CD14-positive monocyte (primary cell): ENCODE data around the gene GRIK3. TPM values are rescaled to one million over a fixed set of nuclear protein-coding genes. Genes with fewer than 3 reads are reported as not detected.
A peak's percentile ranks its signal among the peaks of the same experiment; 100 is the strongest.

ENCODE experiments used
- DNase-seq, 3 donors: peaks; one replicate each; pipeline ENCODE4 v3.0.0-alpha.2; 2011 to 2022
- H2AFZ ChIP-seq: 2 replicates; pipeline ENCODE4 v1.6.0; 2012; ENCODE audit warnings: mild to moderate bottlenecking, low read depth, low read length, inconsistent platforms; ENCODE audit not compliant: insufficient read depth, poor library complexity, severe bottlenecking
- H3K27ac ChIP-seq, 2 donors: 1 replicate in 1 of 2; 2 replicates in 1 of 2; pipeline ENCODE4 v1.5.1; 2012 to 2013; ENCODE audit warnings: low read length in 2 of 2, control low read depth in 1 of 2, inconsistent platforms in 1 of 2, low read depth in 1 of 2, mild to moderate bottlenecking in 1 of 2
- H3K27me3 ChIP-seq, 2 donors: one replicate each; pipeline versions ENCODE4 v1.6.0 to v1.6.1; 2011 to 2013; ENCODE audit warnings: low read length in 2 of 2; ENCODE audit not compliant: control insufficient read depth in 2 of 2, insufficient read depth in 2 of 2
- H3K36me3 ChIP-seq, 2 donors: replicated peaks in 1 of 2; 1 replicate in 1 of 2; 2 replicates in 1 of 2; pipeline versions ENCODE4 v1.5.1 to v1.6.1; 2012 to 2013; ENCODE audit warnings: low read length in 2 of 2, control low read depth in 1 of 2, inconsistent platforms in 1 of 2, mild to moderate bottlenecking in 1 of 2; ENCODE audit not compliant: insufficient read depth in 2 of 2, control insufficient read depth in 1 of 2
- H3K4me1 ChIP-seq, 2 donors: 1 replicate in 1 of 2; 2 replicates in 1 of 2; pipeline versions ENCODE4 v1.5.1 to v1.6.1; 2012 to 2013; ENCODE audit warnings: low read length in 2 of 2, control low read depth in 1 of 2, inconsistent platforms in 1 of 2, mild to moderate bottlenecking in 1 of 2, moderate library complexity in 1 of 2; ENCODE audit not compliant: insufficient read depth in 2 of 2, control insufficient read depth in 1 of 2
- H3K4me2 ChIP-seq: replicated peaks from 2 replicates; pipeline ENCODE3; 2012; ENCODE audit warnings: low read length, moderate library complexity, mild to moderate bottlenecking; ENCODE audit not compliant: poor library complexity, severe bottlenecking; ENCODE audit errors: extremely low read depth
- H3K4me3 ChIP-seq, 3 experiments: fragments of 200-600 bp in 1 of 3; sonication (generic) in 1 of 3; replicated peaks in 1 of 3; 1 replicate in 2 of 3; 2 replicates in 1 of 3; pipeline ENCODE4 v1.5.1; 2011 to 2013; ENCODE audit warnings: low read length in 3 of 3, mild to moderate bottlenecking in 3 of 3, control low read depth in 2 of 3, low read depth in 2 of 3, inconsistent platforms in 1 of 3, moderate library complexity in 1 of 3
- H3K79me2 ChIP-seq: 2 replicates; pipeline ENCODE4 v1.6.0; 2012; ENCODE audit warnings: mild to moderate bottlenecking, control low read depth, inconsistent platforms, low read length, moderate library complexity; ENCODE audit not compliant: insufficient read depth
- H3K9ac ChIP-seq: 2 replicates; pipeline ENCODE4 v1.6.0; 2017; ENCODE audit warnings: low read length, mild to moderate bottlenecking; ENCODE audit not compliant: insufficient read depth, poor library complexity, severe bottlenecking
- H3K9me3 ChIP-seq, 2 donors: replicated peaks in 1 of 2; 1 replicate in 1 of 2; 2 replicates in 1 of 2; pipeline versions ENCODE4 v1.5.1 to v1.6.1; 2012 to 2013; ENCODE audit warnings: low read length in 2 of 2, control low read depth in 1 of 2; ENCODE audit not compliant: control insufficient read depth in 1 of 2, insufficient read depth in 1 of 2
- H4K20me1 ChIP-seq: 2 replicates; pipeline ENCODE4 v1.6.0; 2012; ENCODE audit warnings: mild to moderate bottlenecking, low read length, control low read depth, moderate library complexity; ENCODE audit not compliant: insufficient read depth
- H3K27ac Mint-ChIP-seq, 7 donors: one replicate each; pipeline ENCODE4 v1.8.0; 2020; ENCODE audit warnings: mild to moderate bottlenecking in 7 of 7, mixed read lengths in 7 of 7, moderate library complexity in 6 of 7, inconsistent platforms in 2 of 7
- H3K27me3 Mint-ChIP-seq, 3 donors: one replicate each; pipeline ENCODE4 v1.8.0; 2021 to 2022; ENCODE audit warnings: low read depth in 3 of 3, mild to moderate bottlenecking in 3 of 3, mixed read lengths in 3 of 3, moderate library complexity in 3 of 3, inconsistent platforms in 1 of 3
- H3K36me3 Mint-ChIP-seq, 2 donors: one replicate each; pipeline ENCODE4 v1.8.0; 2020; ENCODE audit warnings: mixed read lengths in 2 of 2, inconsistent platforms in 1 of 2, mild to moderate bottlenecking in 1 of 2
- H3K4me1 Mint-ChIP-seq: one replicate; pipeline ENCODE4 v1.8.0; 2020; ENCODE audit warnings: mild to moderate bottlenecking, mixed read lengths
- H3K4me3 Mint-ChIP-seq, 2 donors: one replicate each; pipeline ENCODE4 v1.8.0; 2020; ENCODE audit warnings: mild to moderate bottlenecking in 2 of 2, mixed read lengths in 2 of 2, moderate library complexity in 1 of 2
- H3K9me3 Mint-ChIP-seq, 7 donors: one replicate each; pipeline ENCODE4 v1.8.0; 2020 to 2022; ENCODE audit warnings: mixed read lengths in 7 of 7, mild to moderate bottlenecking in 6 of 7, moderate library complexity in 6 of 7, inconsistent platforms in 2 of 7
- WGBS: methylation state at CpG from one replicate; pipeline ENCODE4 v1.1.5; 2013; ENCODE audit warnings: missing lambda C conversion rate; ENCODE audit not compliant: insufficient coverage; 5-methylcytosine and 5-hydroxymethylcytosine counted together
- intact Hi-C, 2 donors: fragments of 100-400 bp; cut with micrococcal nuclease; formaldehyde crosslinking; loops; one replicate each; pipeline versions ENCODE4 v1.15.0 to v1.15.1; 2023
- polyA plus RNA-seq, 3 donors: library from polyadenylated mRNA; depleted of rRNA in 1 of 3; unstranded in 2 of 3; stranded (reverse) in 1 of 3; fragments of 300-500 nt in 2 of 3; fragments of >200 nt in 1 of 3; fragmentation: Illumina TruSeq in 2 of 3; gene quantifications; 1 replicate in 2 of 3; 2 replicates in 1 of 3; pipeline ENCODE4 v1.2.3, GENCODE V29; 2012 to 2021
- TF ChIP-seq, protein P1 (sequence below): fragments of 200-600 bp; IDR thresholded peaks from one replicate; pipeline ENCODE4 v1.8.0; 2022; ENCODE audit warnings: antibody characterized with exemption, mild to moderate bottlenecking

Gene GRIK3
- polyA plus RNA-seq, 3 donors = not detected

DNA sequence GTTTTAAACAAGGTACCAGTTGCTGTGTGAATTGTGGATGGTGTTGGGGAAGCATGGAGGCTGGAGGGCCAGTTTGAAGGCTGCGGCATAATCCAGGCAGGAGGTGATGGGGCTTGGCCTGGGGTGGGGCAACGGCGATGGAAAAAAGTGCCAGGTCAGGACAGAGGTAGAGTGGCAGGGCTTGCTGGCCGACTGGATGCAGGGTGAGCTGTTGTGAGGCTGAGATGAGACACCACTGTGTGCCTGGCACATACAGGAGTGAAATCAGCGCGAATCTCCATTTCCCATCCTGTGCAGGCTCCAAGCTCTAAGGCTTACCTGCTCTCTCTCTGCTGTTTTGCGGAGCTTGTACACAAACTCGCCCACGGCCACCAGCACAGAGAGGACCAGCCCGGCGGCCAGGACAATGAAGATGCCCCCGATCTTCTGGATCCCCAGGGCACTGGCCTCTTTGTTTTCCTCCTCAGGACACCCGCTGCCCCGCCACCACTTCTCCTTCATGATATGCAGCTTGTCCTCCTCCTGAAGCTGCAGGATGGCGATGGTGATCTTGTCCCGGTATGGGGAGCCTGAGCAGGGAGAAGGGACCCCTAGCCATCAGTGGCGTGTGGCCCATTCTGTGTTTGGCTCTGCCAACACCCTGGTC, 229.5 kb downstream of the GRIK3 start:
- Mint-ChIP-seq H3K36me3 (no peaks in the 10 kb centered on the region), H3K27me3 (peaks cover 2 to 15% (median 7%) of the 10 kb centered on the region in 3 donors), H3K4me3 (no peak overlapping the region), H3K9me3 (peaks cover 0 to 2% (median 0%) of the 10 kb centered on the region in 7 donors), H3K27ac (peak overlapping the region in 1 of 7 donors; percentile 49), H3K4me1 (no peaks in the 10 kb centered on the region)
- TF ChIP-seq, protein P1, sequence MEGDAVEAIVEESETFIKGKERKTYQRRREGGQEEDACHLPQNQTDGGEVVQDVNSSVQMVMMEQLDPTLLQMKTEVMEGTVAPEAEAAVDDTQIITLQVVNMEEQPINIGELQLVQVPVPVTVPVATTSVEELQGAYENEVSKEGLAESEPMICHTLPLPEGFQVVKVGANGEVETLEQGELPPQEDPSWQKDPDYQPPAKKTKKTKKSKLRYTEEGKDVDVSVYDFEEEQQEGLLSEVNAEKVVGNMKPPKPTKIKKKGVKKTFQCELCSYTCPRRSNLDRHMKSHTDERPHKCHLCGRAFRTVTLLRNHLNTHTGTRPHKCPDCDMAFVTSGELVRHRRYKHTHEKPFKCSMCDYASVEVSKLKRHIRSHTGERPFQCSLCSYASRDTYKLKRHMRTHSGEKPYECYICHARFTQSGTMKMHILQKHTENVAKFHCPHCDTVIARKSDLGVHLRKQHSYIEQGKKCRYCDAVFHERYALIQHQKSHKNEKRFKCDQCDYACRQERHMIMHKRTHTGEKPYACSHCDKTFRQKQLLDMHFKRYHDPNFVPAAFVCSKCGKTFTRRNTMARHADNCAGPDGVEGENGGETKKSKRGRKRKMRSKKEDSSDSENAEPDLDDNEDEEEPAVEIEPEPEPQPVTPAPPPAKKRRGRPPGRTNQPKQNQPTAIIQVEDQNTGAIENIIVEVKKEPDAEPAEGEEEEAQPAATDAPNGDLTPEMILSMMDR = no peak
- H3K4me2 ChIP-seq = no peak overlapping the region
- H3K27me3 ChIP-seq = no peaks in the 10 kb centered on the region
- no peak overlapping the region for H3K9ac ChIP-seq
- no peak overlapping the region for H3K27ac ChIP-seq
- H3K79me2 ChIP-seq = no peaks in the 10 kb centered on the region
- DNase-seq = no peak
- H2AFZ ChIP-seq = no peak overlapping the region
- H4K20me1 ChIP-seq = no peaks in the 10 kb centered on the region
- no peaks in the 10 kb centered on the region for H3K36me3 ChIP-seq
- H3K4me3 ChIP-seq = no peak overlapping the region
- 94% methylated on average over 15 of the region's 17 CpGs for WGBS
- intact Hi-C loops = no loop called here
- H3K4me1 ChIP-seq = no peaks in the 10 kb centered on the region
- H3K9me3 ChIP-seq = no peaks in the 10 kb centered on the region

DNA sequence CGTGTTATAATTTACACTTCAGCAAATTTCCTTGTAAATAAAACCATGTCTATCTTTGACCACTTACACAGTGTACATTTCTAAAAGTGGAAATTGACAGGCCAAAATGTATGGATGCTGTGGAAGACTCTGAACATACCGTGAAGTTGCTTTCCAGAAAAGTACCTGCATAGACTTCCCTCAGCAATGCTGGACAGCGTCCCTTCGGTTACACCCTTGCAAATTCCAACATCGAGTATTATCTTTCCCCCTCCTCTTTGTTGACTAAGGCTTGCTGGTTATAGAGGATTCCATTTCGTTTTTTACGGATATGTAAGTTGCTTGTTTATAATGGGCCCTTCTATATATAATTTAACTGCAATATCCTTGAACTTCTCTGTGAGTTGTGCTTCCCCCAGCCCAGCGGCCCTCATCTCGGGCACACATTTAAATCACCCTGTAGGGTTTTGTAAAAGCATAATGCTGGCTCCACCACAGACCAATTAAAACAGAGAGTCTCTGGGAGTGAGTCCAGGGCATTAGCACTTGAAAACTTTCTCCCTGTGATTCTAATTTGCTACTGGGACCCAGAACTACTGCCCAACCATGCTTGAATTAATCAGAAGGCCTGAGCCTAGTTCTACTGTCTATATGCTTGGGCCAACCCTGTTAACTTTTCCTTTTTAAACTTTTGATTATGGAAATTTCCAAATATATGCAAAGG, 230.3 kb downstream of the GRIK3 start:
- Histone ChIP-seq H3K4me1 (no peaks in the 10 kb centered on the region), H3K36me3 (no peaks in the 10 kb centered on the region), H3K4me3 (no peak overlapping the region), H2AFZ (no peak overlapping the region), H3K27ac (no peak overlapping the region), H3K4me2 (no peak overlapping the region), H3K9me3 (no peaks in the 10 kb centered on the region), H3K79me2 (no peaks in the 10 kb centered on the region), H3K27me3 (no peaks in the 10 kb centered on the region), H4K20me1 (no peaks in the 10 kb centered on the region), H3K9ac (no peak overlapping the region)
- intact Hi-C loops = no loop called here
- Mint-ChIP-seq H3K27me3 (peaks cover 2 to 11% (median 7%) of the 10 kb centered on the region in 3 donors), H3K36me3 (no peaks in the 10 kb centered on the region), H3K4me1 (no peaks in the 10 kb centered on the region), H3K4me3 (no peak overlapping the region), H3K9me3 (peaks cover 0 to 2% (median 0%) of the 10 kb centered on the region in 7 donors), H3K27ac (no peak overlapping the region)
- TF ChIP-seq, protein P1 = no peak
- no peak for DNase-seq
- WGBS = no CpG with 5 or more reads among the region's 9 CpGs
